GM21423 (cell line): ENCODE data around the gene FBXO38.

ENCODE experiments used
- ATAC-seq: cut with Tn5 transposase; IDR thresholded peaks from one replicate; pipeline ENCODE4 v1.9.1; 2021; ENCODE audit warnings: mild to moderate bottlenecking, moderate library complexity; ENCODE audit not compliant: unreplicated experiment

Gene FBXO38

GRCh38 chr5:148421661-148422060 lies 37.9 kb downstream of the FBXO38 start:
- no peak for ATAC-seq

GRCh38 chr5:148425808-148426207 lies 42.0 kb downstream of the FBXO38 start:
- no peak for ATAC-seq

GRCh38 chr5:148426514-148426913 lies 42.8 kb downstream of the FBXO38 start:
- no peak for ATAC-seq

DNA sequence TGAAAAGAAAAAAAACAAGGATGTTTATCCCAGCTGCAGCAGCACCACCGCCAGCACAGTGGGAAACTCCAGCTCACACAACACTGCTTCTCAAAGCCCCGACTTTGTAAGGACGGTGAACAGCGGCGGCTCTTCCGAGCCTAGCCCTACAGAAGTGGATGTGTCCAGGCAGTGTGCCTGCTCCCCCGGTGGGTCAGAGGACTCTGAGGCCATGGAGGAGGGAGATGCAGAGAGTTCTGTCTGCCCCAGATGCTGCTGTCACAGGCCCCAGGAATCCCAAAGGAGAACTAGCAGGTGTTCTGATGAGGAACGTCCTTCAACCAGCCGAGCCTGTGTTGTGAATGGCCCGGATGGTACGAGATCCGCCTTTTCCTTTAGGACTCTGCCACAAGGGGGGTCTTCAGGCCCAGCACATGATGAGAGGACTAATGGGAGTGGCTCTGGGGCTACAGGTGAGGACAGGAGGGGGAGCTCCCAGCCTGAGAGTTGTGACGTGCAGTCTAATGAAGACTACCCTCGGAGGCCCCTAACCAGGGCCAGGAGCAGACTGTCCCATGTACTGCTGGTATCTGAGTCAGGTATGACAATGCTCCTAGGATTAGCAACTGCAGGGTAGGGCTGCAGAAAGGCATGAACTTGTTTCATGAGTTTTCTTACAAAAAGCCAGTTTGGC lies 43.7 kb downstream of the FBXO38 start:
- ATAC-seq = no peak

- no peak for ATAC-seq
These were observed 45.1 kb downstream of the FBXO38 start for GRCh38 chr5:148428848-148429247.

- no peak for ATAC-seq
These were observed 50.1 kb downstream of the FBXO38 start for GRCh38 chr5:148433826-148434225.

GRCh38 chr5:148436029-148436428 lies 52.3 kb downstream of the FBXO38 start:
- no peak for ATAC-seq

DNA sequence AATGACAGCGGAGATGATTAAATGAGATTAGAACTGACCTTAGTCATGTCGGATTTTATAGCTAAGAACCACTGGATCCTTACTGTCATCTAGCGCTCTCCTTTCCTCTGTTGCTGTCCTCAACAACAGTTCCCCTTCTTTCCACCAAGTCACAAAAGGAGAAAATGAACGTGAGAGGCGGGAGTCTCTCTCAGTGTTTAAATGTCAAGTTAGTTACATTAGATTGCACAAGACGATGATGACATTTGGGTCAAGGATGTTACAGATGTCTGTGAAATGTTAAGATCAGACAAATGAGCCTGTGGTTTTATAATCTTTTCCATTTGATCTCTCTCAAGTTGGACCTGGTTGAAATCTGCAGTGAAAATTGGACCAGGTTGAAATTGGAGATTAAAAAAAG lies 53.5 kb downstream of the FBXO38 start:
- no peak for ATAC-seq

GRCh38 chr5:148438933-148439332 lies 55.2 kb downstream of the FBXO38 start:
- no peak for ATAC-seq

GRCh38 chr5:148443241-148443640 lies 59.5 kb downstream of the FBXO38 start:
- no peak for ATAC-seq

DNA sequence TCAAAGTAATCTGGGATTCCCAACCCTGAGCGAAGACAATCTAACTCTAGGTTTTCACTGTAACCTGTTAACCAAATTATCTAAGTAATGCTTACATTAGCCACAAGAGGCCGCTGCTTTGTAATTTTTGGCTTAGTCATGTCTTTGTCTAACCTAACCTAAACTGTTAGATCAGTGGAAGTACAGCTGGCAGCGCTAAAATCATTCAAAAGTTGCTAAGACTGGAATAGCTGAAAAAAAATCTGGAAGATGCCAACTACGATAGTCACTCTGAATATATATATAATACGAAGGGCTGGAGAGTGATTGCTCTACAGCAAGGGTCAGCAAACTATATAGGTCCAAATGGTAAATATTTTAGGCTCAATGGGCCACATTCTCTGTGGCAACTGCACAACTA lies 60.2 kb downstream of the FBXO38 start:
- peak; percentile 88 for ATAC-seq

GRCh38 chr5:148445578-148445977 lies 61.8 kb downstream of the FBXO38 start:
- ATAC-seq = no peak

DNA sequence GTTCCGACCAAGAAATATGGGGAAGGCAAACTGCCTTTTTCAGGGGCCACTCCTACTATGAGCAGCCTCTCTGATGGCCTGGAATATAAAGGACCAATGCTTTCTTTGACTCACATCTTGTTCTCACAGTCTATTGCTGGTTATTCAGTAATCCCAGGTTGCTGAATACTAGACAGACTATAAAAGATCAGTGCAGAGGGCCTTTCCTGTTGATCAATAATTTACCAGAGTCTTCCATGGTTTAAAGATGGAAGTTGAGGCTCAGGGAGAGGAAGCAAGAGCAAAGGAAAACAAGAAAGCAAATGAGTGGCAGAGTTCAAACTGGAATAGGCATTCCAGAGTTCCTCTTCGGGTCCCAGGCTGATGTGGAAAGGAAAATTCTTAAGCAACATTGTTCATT lies 62.9 kb downstream of the FBXO38 start:
- no peak for ATAC-seq

- ATAC-seq = no peak
These were observed 68.9 kb downstream of the FBXO38 start for GRCh38 chr5:148452499-148453193.

DNA sequence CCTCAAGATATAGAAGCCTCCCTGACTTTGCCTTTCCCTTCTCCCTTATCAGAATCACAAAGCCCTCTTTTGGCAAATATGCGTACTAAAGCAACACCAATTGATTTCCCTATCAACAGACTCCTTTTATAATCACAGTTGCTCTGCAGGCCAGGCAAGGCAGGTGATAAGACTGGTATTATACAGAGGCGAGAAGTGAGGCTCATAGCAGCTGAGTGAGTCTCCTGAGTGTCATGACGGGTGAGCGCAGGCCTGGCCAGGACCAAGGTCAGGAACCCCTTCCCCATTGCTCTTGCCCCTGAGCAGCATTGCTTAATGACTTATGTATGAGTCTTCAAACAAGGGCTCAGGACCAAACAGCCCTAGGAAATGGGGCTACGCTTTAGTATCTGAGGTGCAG lies 70.8 kb downstream of the FBXO38 start:
- ATAC-seq = no peak

GRCh38 chr5:148455185-148455584 lies 71.4 kb downstream of the FBXO38 start:
- ATAC-seq = no peak

DNA sequence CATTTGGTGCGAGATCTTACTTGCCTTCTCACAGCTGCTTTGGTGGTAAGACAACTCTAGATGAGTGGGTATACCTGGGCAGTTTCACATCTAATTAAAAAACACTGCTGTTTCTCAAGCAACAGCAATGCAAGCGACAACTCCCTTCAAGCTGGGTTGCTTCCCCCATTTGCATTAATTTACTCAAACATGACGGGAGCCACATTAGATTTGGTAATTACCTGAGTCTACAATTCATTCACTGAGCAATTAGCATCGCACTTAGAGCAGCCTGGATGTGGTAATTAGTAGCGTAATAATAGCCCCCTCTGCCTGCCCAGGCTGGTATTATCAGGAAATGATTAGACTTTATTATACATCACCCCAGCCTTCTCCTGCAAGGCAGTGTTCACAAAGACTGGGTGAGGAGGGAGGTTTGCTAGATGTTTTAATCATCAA lies 73.4 kb downstream of the FBXO38 start:
- ATAC-seq = no peak

DNA sequence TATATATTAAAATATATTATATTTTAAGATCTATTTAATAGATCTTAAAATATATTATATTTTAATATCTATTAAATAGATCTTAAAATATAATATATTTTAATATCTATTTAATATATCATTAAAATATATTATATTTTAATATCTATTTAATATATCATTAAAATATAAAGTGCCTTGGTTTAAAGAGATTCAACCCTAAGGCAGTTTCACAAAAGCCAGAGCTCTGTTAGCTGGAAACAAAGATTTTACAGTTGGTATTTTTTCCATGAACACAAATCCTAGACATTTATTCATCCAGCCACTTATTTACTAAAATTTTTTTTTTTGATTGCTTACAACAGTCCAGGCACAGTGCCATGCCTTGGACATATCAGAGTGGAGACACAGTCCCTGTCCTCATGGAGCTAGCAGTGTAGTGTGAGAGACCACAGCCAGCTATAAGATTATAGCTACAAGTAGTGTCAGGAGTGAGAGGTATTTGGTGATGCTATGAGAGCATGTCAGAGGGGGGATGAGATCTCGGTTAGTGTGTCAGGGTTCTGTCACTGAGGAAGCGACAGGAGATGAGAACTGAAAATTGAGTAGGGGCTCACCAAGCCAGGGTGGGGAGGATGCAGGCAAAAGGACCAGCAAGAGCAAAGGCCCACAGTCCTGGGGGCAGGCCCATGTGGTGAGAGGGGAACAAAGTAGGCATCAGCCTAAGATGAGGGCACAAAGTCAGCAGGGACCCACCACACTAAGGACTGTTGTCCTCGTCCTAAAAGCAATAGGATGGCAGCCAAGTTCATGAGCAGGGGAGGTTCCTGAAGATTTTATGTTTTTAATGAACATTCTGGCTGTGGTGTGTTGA lies 74.5 kb downstream of the FBXO38 start:
- no peak for ATAC-seq

- no peak for ATAC-seq
These were observed 75.9 kb downstream of the FBXO38 start for GRCh38 chr5:148459669-148460068.

DNA sequence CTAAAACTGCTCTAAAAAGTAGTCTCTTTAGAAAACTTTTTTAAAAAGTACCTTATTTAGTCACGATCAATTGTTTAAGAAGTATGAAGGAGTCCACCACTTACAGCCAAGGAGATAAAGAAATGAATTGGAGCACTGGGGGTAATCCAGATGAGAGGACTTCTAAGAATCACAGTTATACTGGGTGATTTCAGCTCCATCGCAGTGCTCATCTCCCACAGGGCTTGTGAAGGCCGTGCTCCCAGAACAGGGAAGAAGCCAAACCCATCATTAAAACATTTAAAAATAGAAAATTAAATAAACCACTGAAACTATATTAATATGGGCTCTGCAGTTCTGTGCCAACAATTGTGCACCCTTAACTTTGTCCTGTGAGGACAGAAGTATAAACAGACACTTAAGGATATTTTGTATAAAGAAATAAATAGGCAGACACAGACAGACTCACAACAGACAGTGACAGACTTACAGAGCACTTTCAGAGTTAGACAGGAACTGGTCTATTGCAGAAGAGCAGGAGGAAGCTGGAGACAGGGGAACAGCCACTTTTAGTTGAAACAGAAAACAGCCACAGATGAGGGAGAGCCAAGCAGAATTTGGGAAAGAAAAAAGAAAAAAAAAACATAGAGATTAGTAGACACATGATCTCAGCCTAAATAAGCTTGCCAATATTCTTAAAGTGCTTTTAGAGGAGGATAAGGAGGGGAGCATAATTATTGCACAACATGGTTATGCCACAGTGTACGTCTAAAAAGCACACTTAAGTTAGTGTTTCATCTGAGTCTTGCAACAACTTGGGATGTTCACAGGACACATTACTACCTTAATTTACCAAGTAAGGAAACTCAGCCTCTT lies 81.8 kb downstream of the FBXO38 start:
- ATAC-seq = no peak

GRCh38 chr5:148466236-148466580 lies 82.5 kb downstream of the FBXO38 start:
- ATAC-seq = no peak
